Psoas muscle (tissue), 8 donors: ENCODE measurements around the gene HS1BP3. TPM values are rescaled to one million over a fixed set of nuclear protein-coding genes. Genes with fewer than 3 reads are reported as not detected.

Experiments
- ATAC-seq, 4 donors: fragments of 200-7000 bp; cut with Tn5 transposase; one replicate each; pipeline ENCODE4 v1.9.1; 2020; ENCODE audit warnings: moderate library complexity in 3 of 4, mild to moderate bottlenecking in 2 of 4
- DNase-seq, 2 donors: peaks; one replicate each; pipeline ENCODE4 v3.0.0-alpha.2; 2020
- H3K27ac ChIP-seq: fragments of 200-600 bp; one replicate; pipeline ENCODE4 v1.8.0; 2022
- H3K27me3 ChIP-seq, 3 donors: fragments of 200-600 bp in 1 of 3; one replicate each; pipeline versions ENCODE4 v1.6.1 to v1.8.0; 2013 to 2022; ENCODE audit warnings: low read length in 2 of 3, mild to moderate bottlenecking in 2 of 3, moderate library complexity in 1 of 3; ENCODE audit not compliant: insufficient read depth in 3 of 3
- H3K36me3 ChIP-seq, 2 donors: fragments of 200-600 bp in 1 of 2; one replicate each; pipeline versions ENCODE4 v1.6.1 to v1.8.0; 2013 to 2022; ENCODE audit warnings: low read depth in 1 of 2, mild to moderate bottlenecking in 1 of 2, moderate library complexity in 1 of 2; ENCODE audit not compliant: insufficient read depth in 1 of 2
- H3K4me1 ChIP-seq: fragments of 200-600 bp; one replicate; pipeline ENCODE4 v1.8.0; 2022
- H3K4me3 ChIP-seq: fragments of 200-600 bp; one replicate; pipeline ENCODE4 v1.8.0; 2022; ENCODE audit warnings: mild to moderate bottlenecking
- H3K9me3 ChIP-seq: fragments of 200-600 bp; one replicate; pipeline ENCODE4 v1.8.0; 2022
- CTCF ChIP-seq: fragments of 200-600 bp; IDR thresholded peaks from one replicate; pipeline ENCODE4 v1.8.0; 2022; ENCODE audit warnings: antibody characterized with exemption
- WGBS, 3 donors: extraction: QIAGEN DNeasy Blood & Tissue Kit; methylation state at CpG; one replicate each; pipeline versions ENCODE4 v1.1.6 to v1.1.7; 2013; 5-methylcytosine and 5-hydroxymethylcytosine counted together
- intact Hi-C, 2 donors: fragments of 100-400 bp; cut with DNase I; formaldehyde crosslinking; loops; one replicate each; pipeline versions ENCODE4 v1.11.0 to v1.14.2; 2022
- polyA plus RNA-seq, 3 donors: library from polyadenylated mRNA; stranded (reverse); fragments of 200-250 nt; gene quantifications; one replicate each; pipeline ENCODE4 v1.2.3, GENCODE V29; 2013
- total RNA-seq, 4 donors: library from RNA; stranded (reverse); fragmentation: NEBNext Ultra II Directional in 2 of 4; extraction: Animal tissue kit (Norgen Biotek cat#: 25700) in 2 of 4; gene quantifications; one replicate each; pipeline versions ENCODE4 v1.2.1 to v1.2.4, GENCODE V29; 2021 to 2023
- donor health status: healthy with polysubstance abuse.
- donor health status: DM: no; HTN: no; CAD: no; lungs with moderate emphysema.
- donor health status: Bipolar disorder and iron deficiency.
- donor health status: healthy.
- donor health status: DM: yes; HTN: yes; CAD: no.
- donor health status: DM: no; HTN: no; CAD: no.
- donor health status: DM: no; HTN: no; CAD: no.
- donor health status: DM: yes; HTN: yes; CAD: no.

Gene HS1BP3
- total and polyA plus RNA-seq, 7 donors: 9.2 to 20.6 (median 12.1) TPM

GRCh38 chr2:20585710-20586594 lies 64.9 kb downstream of the HS1BP3 start:
- H3K4me1 ChIP-seq: peaks cover 24% of the 10 kb centered on the region
- DNase-seq (peak in 1 of 2 donors; percentile 44), ATAC-seq (no peak)
- TF ChIP-seq CTCF: no peak
- no peak overlapping the region for H3K4me3 ChIP-seq
- H3K27ac ChIP-seq: no peak overlapping the region
- H3K27me3 ChIP-seq: no peaks in the 10 kb centered on the region
- peaks cover 9% of the 10 kb centered on the region for H3K9me3 ChIP-seq
- H3K36me3 ChIP-seq: no peaks in the 10 kb centered on the region
- intact Hi-C loops: loop anchor here in 1 of 2 donors (2.0 kb wide), 1 partner anchor 19 kb away; no protein-coding TSS in a partner anchor
- 76 to 82% (median 78%) methylated on average over 22 of the region's 22 CpGs for WGBS, 3 donors

- ATAC-seq: no peak
- 75 to 83% (median 77%) methylated on average over 5 of the region's 5 CpGs for WGBS, 3 donors
Observed at GRCh38 chr2:20585359-20585709, 65.6 kb downstream of the HS1BP3 start.

GRCh38 chr2:20584399-20585358 lies 66.2 kb downstream of the HS1BP3 start:
- H3K27ac ChIP-seq: peak overlapping the region; percentile 33
- WGBS, 3 donors: 40 to 50% (median 46%) methylated on average over 11 of the region's 11 CpGs
- intact Hi-C loops: no loop called here
- ATAC-seq: peak; percentile 70 to 80 (median 77)
- no peak overlapping the region for H3K4me3 ChIP-seq
- DNase-seq: peak; percentile 38 to 54
- H3K4me1 ChIP-seq: peaks cover 29% of the 10 kb centered on the region
- no peaks in the 10 kb centered on the region for H3K36me3 ChIP-seq
- H3K9me3 ChIP-seq: peaks cover 9% of the 10 kb centered on the region
- H3K27me3 ChIP-seq: no peaks in the 10 kb centered on the region
- no peak for TF ChIP-seq CTCF

More at GRCh38 chr2:20585359-20585709, 65.6 kb downstream of the HS1BP3 start:
- DNase-seq: no peak
- Histone ChIP-seq H3K9me3 (peaks cover 9% of the 10 kb centered on the region), H3K36me3 (no peaks in the 10 kb centered on the region), H3K4me3 (no peak overlapping the region), H3K27me3 (no peaks in the 10 kb centered on the region), H3K27ac (no peak overlapping the region), H3K4me1 (peaks cover 24% of the 10 kb centered on the region)
- no peak for TF ChIP-seq CTCF
- intact Hi-C loops: no loop called here

GRCh38 chr2:20584045-20584398 lies 66.9 kb downstream of the HS1BP3 start:
- ATAC-seq: peak in 2 of 4 donors; percentile 14 to 23

More at GRCh38 chr2:20584045-20584398, 66.9 kb downstream of the HS1BP3 start:
- peak in 1 of 2 donors; percentile 42 for DNase-seq
- Histone ChIP-seq H3K4me3 (no peak overlapping the region), H3K27me3 (no peaks in the 10 kb centered on the region), H3K27ac (peak overlapping the region; percentile 33), H3K4me1 (peaks cover 36% of the 10 kb centered on the region), H3K36me3 (no peaks in the 10 kb centered on the region), H3K9me3 (peaks cover 9% of the 10 kb centered on the region)
- TF ChIP-seq CTCF: no peak
- 76 to 90% (median 76%) methylated on average over 3 of the region's 3 CpGs for WGBS, 3 donors
- intact Hi-C loops: no loop called here
